ENCODE data around the gene PCDHGA9.

GRCh38 chr5:141369994-141370848 is 32.4 kb upstream of the PCDHGA9 start, which contains the start of gene PCDHGB3:
- TF ChIP-seq CTCF (IDR thresholded peaks at IDR 0.05; ENCODE audit: low read depth, low read length) (peak; percentile 52), EZH2phosphoT487 (IDR thresholded peaks at IDR 0.05; ENCODE audit: low read depth) (no peak)

Data from OCI-LY3 (cell line).